ENCODE data around the gene RBM33. TPM values are rescaled to one million over a fixed set of nuclear protein-coding genes. Genes with fewer than 3 reads are reported as not detected.

Gene RBM33
- total RNA-seq, 2 donors from 2014 or later, result 74.7 to 76.1 TPM

DNA sequence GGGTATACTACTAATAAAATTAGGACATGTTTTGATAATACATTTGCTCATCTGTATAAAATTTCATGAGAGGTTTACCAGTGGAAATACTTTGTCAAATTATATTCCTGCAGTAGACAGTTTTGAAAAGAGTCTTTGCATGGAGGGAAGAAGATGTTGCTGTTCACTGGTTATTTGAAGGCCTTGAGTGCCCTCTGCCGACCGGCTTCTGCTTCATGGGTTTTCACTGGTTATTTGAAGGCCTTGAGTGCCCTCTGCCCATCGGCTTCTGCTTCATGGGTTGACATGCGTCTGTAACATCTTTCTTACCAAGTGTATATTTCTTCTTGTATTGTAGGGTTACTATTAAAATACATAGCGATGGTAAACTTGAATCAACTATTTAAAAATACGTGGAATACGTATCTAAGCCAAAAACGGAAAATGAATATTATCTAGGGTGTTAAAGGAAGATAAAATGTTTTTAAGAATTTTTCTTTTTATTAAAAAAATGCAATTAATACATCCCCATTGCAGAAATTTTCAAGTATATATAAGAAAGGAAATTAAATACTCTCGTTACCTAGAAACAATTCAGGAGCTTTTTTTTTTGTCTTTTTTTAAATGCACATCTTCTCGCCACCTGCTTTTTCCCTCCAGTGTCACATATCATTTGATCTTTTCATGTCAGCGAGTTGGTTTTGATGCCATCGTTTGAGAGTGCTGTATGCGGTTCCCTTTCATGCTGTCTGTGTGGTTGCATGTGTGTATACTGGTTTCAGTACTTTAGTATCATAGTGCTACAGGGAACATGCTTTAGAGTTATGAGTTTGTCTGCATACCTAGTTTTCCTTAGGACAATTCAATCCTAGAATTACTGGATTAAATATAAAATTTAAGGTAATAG lies 94.4 kb downstream of the RBM33 start:
- ATAC-seq, result peak; percentile 81 to 85
- DNase-seq (ENCODE audit: low spot score in 2 of 2), result peak in 1 of 2 donors; percentile 57
- H3K36me3 Mint-ChIP-seq, result peaks cover 7 to 28% of the 10 kb centered on the region in 2 donors
- H3K27ac Mint-ChIP-seq, result peak overlapping the region; percentile 26 to 30
- H3K9me3 Mint-ChIP-seq, result no peaks in the 10 kb centered on the region

DNA sequence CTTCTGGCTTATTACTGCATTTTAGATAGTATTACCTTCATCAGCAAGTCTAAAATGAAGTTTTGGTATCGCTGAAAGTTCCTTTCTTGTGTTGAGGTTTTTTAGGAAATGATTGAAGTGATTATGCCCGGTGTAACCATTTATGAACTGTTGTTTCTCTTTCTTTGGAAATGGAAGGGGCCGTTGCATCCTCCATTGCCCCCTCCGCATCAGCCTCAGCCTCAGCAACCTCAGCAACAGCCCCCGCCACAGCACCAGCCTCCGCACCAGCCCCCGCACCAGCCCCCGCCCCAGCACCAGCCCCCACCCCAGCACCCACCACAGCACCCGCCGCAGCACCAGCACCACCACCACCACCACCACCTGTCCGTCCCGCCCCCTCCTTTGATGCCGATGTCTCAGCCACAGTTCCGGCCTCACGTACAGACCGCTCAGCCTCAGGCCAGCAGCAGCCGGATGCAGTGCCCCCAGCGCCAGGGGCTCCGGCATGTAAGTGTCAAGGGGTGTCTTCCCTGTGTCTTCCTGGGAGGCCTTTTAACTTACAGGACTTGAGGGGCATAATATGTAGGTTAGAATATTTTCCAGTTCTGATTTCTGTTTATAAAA lies 95.2 kb downstream of the RBM33 start:
- peak overlapping the region; percentile 30 to 58 for H3K27ac Mint-ChIP-seq
- ATAC-seq (peak; percentile 42 to 64), DNase-seq (ENCODE audit: low spot score in 2 of 2) (no peak)
- peaks cover 7 to 31% of the 10 kb centered on the region in 2 donors for H3K36me3 Mint-ChIP-seq
- H3K9me3 Mint-ChIP-seq, result no peaks in the 10 kb centered on the region

DNA sequence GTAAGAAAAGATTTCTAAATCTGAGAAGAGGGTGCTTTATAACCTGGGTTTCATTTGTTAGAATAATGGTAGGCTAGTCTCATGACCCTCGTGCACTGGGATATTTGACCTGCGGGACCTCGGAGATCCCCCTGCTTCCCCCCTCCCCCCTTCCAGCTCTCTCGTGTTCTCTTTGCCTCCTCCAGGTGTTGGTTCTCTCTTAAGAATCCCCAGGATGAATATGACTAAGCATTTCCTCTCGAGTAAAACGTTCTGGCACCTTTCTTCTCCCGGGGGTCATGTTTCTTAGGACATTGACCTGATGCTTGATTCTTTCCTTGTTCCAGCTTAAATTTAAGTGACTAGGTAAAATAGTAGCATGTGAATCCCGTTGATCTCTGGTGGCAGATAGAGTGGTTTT lies 96.6 kb downstream of the RBM33 start:
- Mint-ChIP-seq H3K36me3 (peaks cover 15 to 44% of the 10 kb centered on the region in 2 donors), H3K9me3 (no peaks in the 10 kb centered on the region), H3K27ac (peak overlapping the region; percentile 30 to 51)
- ATAC-seq, result no peak
- DNase-seq (ENCODE audit: low spot score in 2 of 2), result no peak

DNA sequence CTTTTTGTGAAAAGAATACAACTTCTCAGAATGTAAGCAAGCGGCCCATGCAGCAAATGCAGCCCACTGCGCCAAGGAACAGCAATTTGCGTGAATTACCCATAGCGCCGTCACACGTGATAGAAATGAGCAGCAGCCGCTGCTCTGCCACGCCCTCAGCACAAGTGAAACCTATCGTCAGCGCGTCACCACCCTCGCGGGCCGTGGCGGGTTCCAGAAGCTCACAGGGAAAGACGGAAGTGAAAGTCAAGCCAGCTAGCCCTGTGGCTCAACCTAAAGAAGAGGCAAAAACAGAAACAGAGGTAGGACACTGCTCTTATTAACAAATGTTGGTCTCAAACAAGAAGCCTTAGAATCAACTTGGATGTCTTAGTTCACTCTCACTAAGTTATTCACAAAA lies 97.3 kb downstream of the RBM33 start:
- H3K27ac Mint-ChIP-seq, result peak overlapping the region; percentile 30 to 51
- no peak for DNase-seq (ENCODE audit: low spot score in 2 of 2)

DNA sequence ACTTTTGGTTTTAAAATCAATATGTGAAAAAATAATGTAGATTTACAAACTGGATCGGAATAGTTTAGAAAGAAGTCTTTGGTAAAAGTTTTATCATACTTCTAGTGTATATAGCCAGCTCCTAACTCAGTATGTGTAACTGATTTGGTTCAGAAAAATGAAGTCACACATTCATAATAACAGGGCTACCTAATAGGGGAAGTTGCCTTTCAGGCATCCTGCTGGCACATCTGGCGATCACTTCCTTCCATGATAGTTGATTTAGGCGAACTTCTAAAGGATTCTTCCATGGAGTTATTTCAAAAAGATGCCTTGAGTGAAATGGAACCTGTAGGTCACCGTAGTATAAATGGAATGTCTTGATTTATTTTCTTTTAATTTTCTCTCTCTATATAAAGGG lies 98.7 kb downstream of the RBM33 start:
- peaks cover 15 to 50% of the 10 kb centered on the region in 2 donors for H3K36me3 Mint-ChIP-seq
- no peaks in the 10 kb centered on the region for H3K9me3 Mint-ChIP-seq
- DNase-seq (ENCODE audit: low spot score in 2 of 2) (no peak), ATAC-seq (no peak)
- no peak overlapping the region for H3K27ac Mint-ChIP-seq

More for the DNA sequence above, 97.3 kb downstream of the RBM33 start:
- H3K36me3 Mint-ChIP-seq, result peaks cover 15 to 50% of the 10 kb centered on the region in 2 donors
- H3K9me3 Mint-ChIP-seq, result no peaks in the 10 kb centered on the region
- ATAC-seq, result no peak

DNA sequence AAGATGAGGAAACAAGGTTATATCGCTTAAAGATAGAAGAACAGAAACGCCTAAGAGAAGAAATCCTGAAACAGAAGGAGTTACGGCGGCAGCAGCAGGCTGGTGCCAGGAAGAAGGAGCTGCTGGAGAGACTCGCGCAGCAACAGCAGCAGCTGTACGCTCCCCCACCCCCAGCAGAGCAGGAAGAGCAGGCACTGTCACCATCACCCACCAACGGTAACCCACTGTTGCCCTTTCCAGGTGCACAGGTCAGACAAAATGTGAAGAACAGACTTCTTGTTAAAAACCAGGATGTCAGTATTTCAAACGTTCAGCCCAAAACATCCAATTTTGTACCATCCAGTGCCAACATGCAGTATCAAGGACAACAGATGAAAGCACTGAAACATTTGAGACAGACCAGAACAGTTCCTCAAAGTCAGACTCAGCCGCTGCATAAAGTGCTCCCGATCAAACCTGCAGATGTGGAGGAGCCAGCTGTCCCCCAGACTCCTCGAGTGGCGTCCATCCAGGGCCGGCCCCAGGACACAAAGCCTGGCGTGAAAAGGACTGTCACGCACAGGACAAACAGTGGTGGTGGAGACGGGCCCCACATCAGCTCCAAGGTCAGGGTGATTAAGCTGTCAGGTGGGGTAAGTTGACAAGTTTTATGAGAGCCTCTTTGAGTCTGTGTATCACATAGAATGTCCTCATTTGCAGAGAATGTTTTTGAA lies 100.7 kb downstream of the RBM33 start:
- H3K27ac Mint-ChIP-seq, result peak overlapping the region; percentile 60 to 65
- H3K9me3 Mint-ChIP-seq, result no peaks in the 10 kb centered on the region
- DNase-seq (ENCODE audit: low spot score in 2 of 2) (no peak), ATAC-seq (no peak)
- peaks cover 15 to 49% of the 10 kb centered on the region in 2 donors for H3K36me3 Mint-ChIP-seq

DNA sequence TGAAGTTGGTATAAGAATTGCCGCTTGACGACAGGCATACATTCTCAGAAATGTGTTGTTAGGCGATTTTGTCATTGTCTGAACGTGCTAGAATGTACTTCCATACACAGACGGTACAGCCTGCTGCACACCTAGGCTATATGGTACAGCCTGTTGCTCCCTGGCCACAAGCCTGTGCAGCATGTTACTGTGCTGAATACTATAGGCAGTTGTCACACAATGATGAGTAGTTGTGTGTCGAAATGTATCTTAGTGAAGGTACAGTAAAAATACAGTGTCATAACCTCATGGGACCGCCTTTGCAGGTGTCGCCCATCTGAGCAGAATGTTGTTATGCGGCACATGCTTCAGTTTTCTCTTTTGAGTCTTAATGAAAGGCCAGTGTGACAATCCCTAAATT lies 101.3 kb downstream of the RBM33 start:
- no peak for DNase-seq (ENCODE audit: low spot score in 2 of 2)
- H3K9me3 Mint-ChIP-seq, result no peaks in the 10 kb centered on the region
- H3K27ac Mint-ChIP-seq, result peak overlapping the region; percentile 50 to 60
- peak; percentile 45 to 62 for ATAC-seq
- H3K36me3 Mint-ChIP-seq, result peaks cover 15 to 43% of the 10 kb centered on the region in 2 donors

DNA sequence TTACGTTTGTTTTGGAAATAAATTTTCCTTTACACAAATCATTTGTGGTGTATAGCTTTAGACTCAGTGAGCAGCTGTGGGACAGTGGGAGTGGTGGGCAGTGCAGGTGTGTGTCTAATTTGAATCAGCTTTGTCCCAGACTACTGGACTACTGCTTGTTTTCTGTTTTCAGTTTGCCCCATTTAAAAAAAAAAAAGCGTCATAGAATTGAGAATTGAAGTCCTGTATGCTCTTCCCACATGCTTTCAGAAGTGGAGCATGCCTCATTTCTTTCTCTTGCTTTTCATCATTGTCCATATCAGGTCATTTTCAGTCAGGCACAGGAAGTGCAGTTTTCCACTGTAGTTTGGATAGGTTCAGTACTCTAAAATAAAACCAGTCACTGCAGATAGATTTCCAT lies 101.7 kb downstream of the RBM33 start:
- H3K27ac Mint-ChIP-seq, result peak overlapping the region; percentile 50 to 60
- peak; percentile 84 to 87 for ATAC-seq
- H3K36me3 Mint-ChIP-seq, result peaks cover 15 to 40% of the 10 kb centered on the region in 2 donors

DNA sequence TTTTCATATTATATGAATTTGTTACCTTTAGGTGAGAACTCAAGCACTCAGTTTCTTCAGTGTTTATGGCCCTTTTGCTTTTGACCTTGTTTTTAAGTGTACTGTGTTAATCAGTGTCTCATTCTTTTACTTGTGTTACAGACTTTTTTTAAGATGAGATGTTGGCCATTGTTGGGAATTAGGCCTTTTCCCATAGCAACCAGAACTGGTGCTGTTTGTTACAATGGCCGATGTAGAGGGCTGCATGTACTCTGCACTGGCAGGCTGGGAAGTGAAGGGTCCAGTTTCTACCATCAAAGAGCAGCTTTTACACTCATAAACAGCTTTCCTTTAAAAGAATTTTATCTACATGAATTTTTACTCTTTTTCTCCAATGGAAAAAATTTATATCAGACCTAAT lies 102.7 kb downstream of the RBM33 start:
- DNase-seq (ENCODE audit: low spot score in 2 of 2) (no peak), ATAC-seq (no peak)
- no peak overlapping the region for H3K27ac Mint-ChIP-seq
- peaks cover 15 to 43% of the 10 kb centered on the region in 2 donors for H3K36me3 Mint-ChIP-seq
- H3K9me3 Mint-ChIP-seq, result no peaks in the 10 kb centered on the region

More for the DNA sequence above, 101.7 kb downstream of the RBM33 start:
- no peak for DNase-seq (ENCODE audit: low spot score in 2 of 2)
- no peaks in the 10 kb centered on the region for H3K9me3 Mint-ChIP-seq

DNA sequence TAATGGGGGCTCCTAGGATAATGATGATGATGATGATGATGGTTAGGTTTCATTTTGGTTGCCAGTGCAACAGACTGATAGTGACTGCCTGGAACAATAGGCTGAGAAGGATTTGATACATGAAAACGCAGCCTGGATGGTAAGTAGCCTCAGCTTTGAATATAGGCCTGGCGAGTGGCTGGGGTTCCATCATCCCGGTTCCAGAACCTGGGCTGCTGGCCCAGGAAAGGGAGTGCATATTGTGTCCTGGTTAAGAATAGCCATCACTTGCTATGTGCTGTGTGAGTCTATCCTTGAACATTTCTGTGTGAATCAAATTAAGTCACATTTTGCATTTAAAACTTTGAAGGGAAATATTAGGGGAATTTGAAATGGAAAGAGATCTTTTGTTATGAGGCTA lies 105.1 kb downstream of the RBM33 start:
- Mint-ChIP-seq H3K9me3 (no peaks in the 10 kb centered on the region), H3K27ac (no peak overlapping the region), H3K36me3 (peaks cover 8 to 50% of the 10 kb centered on the region in 2 donors)
- DNase-seq (ENCODE audit: low spot score in 2 of 2), result no peak
- ATAC-seq, result no peak

DNA sequence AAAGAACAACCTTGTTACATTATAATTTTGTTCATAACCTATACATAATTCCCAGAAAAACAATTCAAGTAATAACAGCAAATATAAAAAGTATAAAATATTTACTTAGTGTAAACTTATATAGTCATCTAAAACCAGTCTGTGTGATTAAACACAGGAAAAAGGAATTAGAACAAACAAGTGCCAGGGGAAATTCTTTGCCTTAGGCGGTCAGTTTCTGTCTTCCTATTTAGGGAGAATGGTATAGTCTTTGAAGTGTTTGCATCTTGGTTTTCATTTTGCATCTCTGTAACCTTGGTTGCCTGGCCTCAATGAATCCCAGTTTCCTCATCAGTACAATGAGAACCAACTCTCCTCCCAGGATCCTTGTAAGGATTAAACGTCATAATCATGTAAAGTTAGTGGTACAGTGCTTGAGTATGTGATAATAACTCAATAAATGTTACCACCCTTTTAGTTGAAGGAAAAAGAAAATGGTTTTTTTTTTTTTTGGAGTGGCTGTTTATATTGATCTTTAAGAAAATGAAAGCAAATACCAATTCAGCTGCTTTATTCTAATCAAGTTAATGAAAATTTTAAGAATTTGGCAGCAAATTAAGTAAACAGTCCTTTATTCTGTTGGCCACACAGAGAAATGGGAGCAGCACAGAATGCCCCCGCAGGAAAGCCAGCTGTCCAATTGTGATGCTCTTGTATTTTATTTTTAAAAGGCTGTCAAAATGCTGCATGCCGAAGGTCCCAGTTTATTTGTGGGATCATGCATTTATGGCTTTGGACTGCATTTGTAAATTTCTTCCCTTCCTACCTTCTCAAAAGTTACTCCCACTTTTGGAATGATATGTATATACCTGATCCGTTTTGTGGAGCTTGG lies 106.0 kb downstream of the RBM33 start:
- peak overlapping the region in 1 of 2 donors; percentile 13 for H3K27ac Mint-ChIP-seq
- no peaks in the 10 kb centered on the region for H3K9me3 Mint-ChIP-seq
- peaks cover 0 to 41% of the 10 kb centered on the region in 2 donors for H3K36me3 Mint-ChIP-seq
- DNase-seq (ENCODE audit: low spot score in 2 of 2) (no peak), ATAC-seq (no peak)

DNA sequence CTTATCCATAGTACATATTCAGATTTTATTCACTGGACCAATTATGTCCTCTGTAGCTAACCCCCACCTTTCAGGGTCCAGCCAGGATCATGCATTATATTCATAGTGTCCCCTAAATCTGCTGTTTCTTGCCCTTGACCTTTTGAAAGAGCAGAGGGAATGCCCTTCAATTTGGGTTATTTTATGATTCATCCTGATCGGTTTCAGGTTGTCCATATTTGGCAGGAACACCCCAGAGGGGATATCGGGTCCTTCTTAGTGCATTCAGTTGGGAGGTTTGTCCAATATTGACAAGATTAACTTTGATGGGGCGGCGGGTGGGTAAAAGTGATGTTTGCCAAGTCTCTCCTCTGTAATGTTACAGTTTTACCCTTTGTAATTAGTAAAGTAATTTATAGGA lies 106.9 kb downstream of the RBM33 start:
- no peak for DNase-seq (ENCODE audit: low spot score in 2 of 2)
- ATAC-seq, result peak in 1 of 2 donors; percentile 73
- no peaks in the 10 kb centered on the region for H3K9me3 Mint-ChIP-seq
- H3K27ac Mint-ChIP-seq, result peak overlapping the region in 1 of 2 donors; percentile 12
- H3K36me3 Mint-ChIP-seq, result peaks cover 0 to 40% of the 10 kb centered on the region in 2 donors

DNA sequence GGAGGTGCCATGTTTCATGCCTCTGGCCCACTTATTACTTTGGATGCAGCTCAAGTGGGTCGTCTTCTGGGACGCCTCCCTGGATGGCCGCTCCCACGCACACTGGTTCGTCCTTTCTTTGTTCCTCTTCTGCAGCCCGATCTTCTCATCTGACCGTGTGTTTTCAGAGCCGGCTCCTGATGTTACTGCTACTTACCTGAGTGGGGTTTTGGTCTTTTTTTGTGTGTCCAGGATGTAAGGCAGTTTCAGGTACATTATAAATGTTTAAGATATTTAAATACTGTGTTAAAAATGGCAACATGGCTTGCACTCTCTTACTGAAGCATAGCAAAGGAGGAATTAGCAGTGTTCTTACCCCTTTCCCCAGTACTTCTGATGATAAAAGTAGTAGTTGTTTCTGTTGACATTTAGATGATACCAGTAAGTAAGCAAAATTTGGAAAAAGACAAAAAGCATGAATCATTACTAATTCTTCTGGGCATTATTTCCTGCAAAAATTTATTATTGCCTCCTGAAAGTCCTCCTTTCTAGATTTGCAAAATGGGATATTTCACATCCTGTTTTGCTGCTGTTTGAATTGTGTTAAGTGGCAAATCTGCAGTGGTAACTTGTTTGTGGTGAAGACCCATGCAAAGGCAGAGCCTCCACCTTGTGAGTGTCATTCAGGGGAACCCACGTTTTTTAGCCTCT lies 108.4 kb downstream of the RBM33 start:
- no peak for ATAC-seq
- Mint-ChIP-seq H3K36me3 (peaks cover 0 to 50% of the 10 kb centered on the region in 2 donors), H3K9me3 (peaks cover 0 to 4% of the 10 kb centered on the region in 2 donors), H3K27ac (peak overlapping the region; percentile 62 to 93)
- no peak for DNase-seq (ENCODE audit: low spot score in 2 of 2)

DNA sequence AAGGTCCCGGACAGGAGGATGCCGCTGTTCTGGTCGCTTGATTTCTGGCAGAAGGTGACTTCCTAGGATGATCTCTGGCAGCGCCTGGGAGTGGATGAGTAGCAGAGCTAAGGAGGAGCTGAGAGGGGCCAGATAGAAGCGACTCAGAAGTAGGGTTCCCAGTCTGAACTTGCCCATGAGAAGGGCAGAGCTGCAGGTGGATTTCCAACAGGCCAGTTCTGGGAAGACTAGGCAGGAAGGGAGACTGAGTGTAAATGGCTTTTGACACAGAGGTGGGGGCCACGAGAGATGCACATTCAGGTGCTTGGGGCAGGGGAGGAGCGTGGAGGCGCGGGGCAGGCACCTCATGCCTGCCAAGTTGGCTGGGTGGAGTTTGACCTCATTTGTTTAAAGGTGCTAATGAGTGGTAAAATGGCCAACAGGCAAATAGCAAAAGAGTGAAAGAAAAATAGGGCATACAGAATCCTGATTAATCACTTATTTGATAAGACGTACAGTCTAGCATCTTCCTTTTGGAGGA lies 109.0 kb downstream of the RBM33 start:
- peaks cover 0 to 50% of the 10 kb centered on the region in 2 donors for H3K36me3 Mint-ChIP-seq
- peaks cover 0 to 4% of the 10 kb centered on the region in 2 donors for H3K9me3 Mint-ChIP-seq
- peak overlapping the region in 1 of 2 donors; percentile 93 for H3K27ac Mint-ChIP-seq
- ATAC-seq (no peak), DNase-seq (ENCODE audit: low spot score in 2 of 2) (no peak)

DNA sequence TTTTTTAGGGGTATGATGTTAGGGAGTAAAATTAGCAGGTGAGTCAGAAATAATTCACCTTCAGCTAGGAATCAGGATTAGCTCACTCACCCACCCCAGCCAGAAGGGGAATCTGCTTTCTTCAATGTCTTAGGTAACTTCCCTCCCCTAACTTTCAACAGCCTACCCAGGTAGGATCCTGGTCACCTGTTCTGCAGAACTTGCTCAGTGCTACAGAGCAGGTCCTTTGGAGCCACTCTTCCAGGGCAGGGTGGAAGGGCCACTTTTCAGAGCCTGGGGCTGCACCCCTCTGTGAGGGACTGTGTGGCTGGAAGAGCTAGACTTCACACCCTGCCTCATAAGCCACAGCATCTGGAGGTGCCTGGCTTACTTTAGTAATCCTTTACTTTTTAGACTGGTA lies 109.7 kb downstream of the RBM33 start:
- Mint-ChIP-seq H3K36me3 (peaks cover 0 to 50% of the 10 kb centered on the region in 2 donors), H3K9me3 (peaks cover 0 to 4% of the 10 kb centered on the region in 2 donors), H3K27ac (no peak overlapping the region)
- ATAC-seq, result peak; percentile 34 to 51
- DNase-seq (ENCODE audit: low spot score in 2 of 2), result no peak
